GM12878 (cell line): ENCODE results near the gene TRIM47. TPM values are rescaled to one million over a fixed set of nuclear protein-coding genes. Genes with fewer than 3 reads are reported as not detected.

Source experiments
- ATAC-seq: fragments of 200-7000 bp; cut with Tn5 transposase; 3 replicates; pipeline ENCODE4 v1.9.1; 2020; ENCODE audit warnings: mild to moderate bottlenecking, moderate library complexity
- BruUV-seq: library from RNA; stranded (reverse); fragments of 400-500 nt; replicated peaks from 2 replicates; lab custom pipeline; 2021; lab: Mats Ljungman, UMichigan
- CTCF ChIA-PET: fragments of 300-600 bp; sonication (Branson Sonifier 250); formaldehyde crosslinking; extraction: SDS; loops from one replicate; lab custom pipeline; 2021; ENCODE audit warnings: inconsistent platforms; lab: Yijun Ruan, JAX
- POLR2A ChIA-PET: fragments of 350-600 bp; formaldehyde crosslinking; extraction: SDS; loops from one replicate; lab custom pipeline; 2021; ENCODE audit warnings: inconsistent platforms; lab: Charles Lee
- RAD21 ChIA-PET: fragments of 300-600 bp; sonication (Branson Sonifier 250); formaldehyde crosslinking; loops from one replicate; lab custom pipeline; 2023; ENCODE audit warnings: antibody characterized with exemption; ENCODE audit not compliant: unreplicated experiment; lab: Charles Lee
- SMC1A ChIA-PET: fragments of 300-600 bp; sonication (Branson Sonifier 250); formaldehyde crosslinking; loops from one replicate; lab custom pipeline; 2023; ENCODE audit not compliant: unreplicated experiment, uncharacterized antibody; lab: Charles Lee
- DNase-seq: peaks from one replicate; pipeline ENCODE4 v3.0.0-alpha.2; 2011; ENCODE audit warnings: low read depth, low spot score
- FAIRE-seq: peaks from 3 replicates; lab custom pipeline; 2011; peaks lifted over from hg19 to GRCh38; lab: Jason Lieb, UNC
- H2AFZ ChIP-seq: 2 replicates; pipeline ENCODE4 v1.6.0; 2011; ENCODE audit warnings: low read depth, low read length, control low read depth; ENCODE audit not compliant: control insufficient read depth
- H3K27ac ChIP-seq: 2 replicates; pipeline ENCODE4 v1.5.1; 2011; ENCODE audit warnings: control low read depth; ENCODE audit not compliant: control insufficient read depth, insufficient read depth
- H3K27me3 ChIP-seq, 2 experiments: replicated peaks in 1 of 2; 2 replicates each; pipeline versions ENCODE4 v1.6.0 to v1.6.1; 2011; ENCODE audit warnings: low read length in 1 of 2; ENCODE audit not compliant: control insufficient read depth in 2 of 2, insufficient read depth in 2 of 2
- H3K36me3 ChIP-seq, 2 experiments: 2 replicates each; pipeline ENCODE4 v1.5.1; 2011; ENCODE audit warnings: low read length in 1 of 2; ENCODE audit not compliant: control insufficient read depth in 2 of 2, insufficient read depth in 2 of 2
- H3K4me1 ChIP-seq: 2 replicates; pipeline ENCODE4 v1.6.1; 2011; ENCODE audit warnings: mild to moderate bottlenecking, low read length, moderate library complexity, mixed read lengths; ENCODE audit not compliant: control insufficient read depth, insufficient read depth
- H3K4me2 ChIP-seq: 2 replicates; pipeline ENCODE4 v1.6.0; 2011; ENCODE audit warnings: control low read depth; ENCODE audit not compliant: control insufficient read depth, insufficient read depth
- H3K4me3 ChIP-seq: fragments of 200-600 bp; sonication (generic); 2 replicates; pipeline ENCODE4 v1.5.1; 2016
- H3K79me2 ChIP-seq: 2 replicates; pipeline ENCODE4 v1.6.0; 2011; ENCODE audit warnings: low read length; ENCODE audit not compliant: control insufficient read depth, insufficient read depth
- H3K9ac ChIP-seq: 2 replicates; pipeline ENCODE4 v1.8.0; 2011; ENCODE audit warnings: low read length, control low read depth, mixed read lengths; ENCODE audit not compliant: control insufficient read depth, insufficient read depth
- H3K9me3 ChIP-seq: replicated peaks from 3 replicates; pipeline ENCODE4 v1.5.1; 2011; ENCODE audit warnings: mild to moderate bottlenecking, low read length; ENCODE audit not compliant: control insufficient read depth, insufficient read depth
- H4K20me1 ChIP-seq: 2 replicates; pipeline ENCODE4 v1.6.0; 2011; ENCODE audit not compliant: control insufficient read depth, insufficient read depth
- MTA2 ChIP-seq: fragments of 450-650 bp; IDR thresholded peaks from 2 replicates; pipeline ENCODE4 v1.6.1; 2016; ENCODE audit warnings: low read depth, mild to moderate bottlenecking, moderate library complexity
- NRF1 ChIP-seq: conservative IDR thresholded peaks from 2 replicates; pipeline ENCODE4 v1.6.1; 2011; ENCODE audit warnings: mild to moderate bottlenecking, low read depth, low read length, improper control_type of control experiment
- SIX5 ChIP-seq: IDR thresholded peaks from 2 replicates; pipeline ENCODE4 v1.6.1; 2011; ENCODE audit warnings: mild to moderate bottlenecking, low read depth, low read length, moderate library complexity; ENCODE audit not compliant: severe bottlenecking
- SMAD1 ChIP-seq: fragments of 450-650 bp; IDR thresholded peaks from 2 replicates; pipeline ENCODE4 v1.6.1; 2018; ENCODE audit warnings: mild to moderate bottlenecking, low read depth; ENCODE audit not compliant: partially characterized antibody
- SMC3 ChIP-seq: IDR thresholded peaks from 2 replicates; pipeline ENCODE4 v1.6.1; 2011; ENCODE audit warnings: low read length, improper control_type of control experiment, borderline replicate concordance
- TARDBP ChIP-seq: IDR thresholded peaks from 2 replicates; pipeline ENCODE4 v1.6.1; 2016; ENCODE audit warnings: borderline replicate concordance
- ZBED1 ChIP-seq: IDR thresholded peaks from 2 replicates; pipeline ENCODE4 v1.6.1; 2016; ENCODE audit warnings: borderline replicate concordance
- WGBS: methylation state at CpG from one replicate; pipeline ENCODE4 v1.1.6; 2016; ENCODE audit warnings: low lambda C conversion rate; ENCODE audit not compliant: insufficient replicate concordance, insufficient coverage; ENCODE audit errors: missing lambda C conversion rate; 5-methylcytosine and 5-hydroxymethylcytosine counted together
- in situ Hi-C: fragments of 300-500 bp; cut with MboI; formaldehyde crosslinking; loops from 9 replicates; pipeline ENCODE4 v1.14.3; 2018; ENCODE audit warnings: mixed read lengths
- intact Hi-C: fragments of 100-400 bp; cut with micrococcal nuclease; formaldehyde crosslinking; loops from one replicate; pipeline ENCODE4 v1.14.2; 2022; ENCODE audit not compliant: unreplicated experiment
- polyA plus RNA-seq, 11 experiments: library from polyadenylated mRNA; depleted of rRNA in 4 of 11; unstranded in 6 of 11; stranded (reverse) in 5 of 11; fragments of >200 nt; fragmentation: Nextera tagmentation in 4 of 11; fragmentation: Illumina TruSeq in 1 of 11; extraction: Ambion mirVana in 4 of 11; extraction: Trizol in 1 of 11; gene quantifications; 1 replicate in 1 of 11; 2 replicates in 10 of 11; pipeline versions ENCODE4 v1.2.1 to v1.2.3, GENCODE V29; 2011 to 2016; ENCODE audit warnings: inconsistent platforms in 2 of 11, missing spikeins in 2 of 11, low read depth in 1 of 11
- total RNA-seq, 4 experiments: library from RNA; depleted of rRNA in 3 of 4; stranded (reverse); fragments of >200 nt in 3 of 4; fragmentation: Illumina TruSeq in 1 of 4; extraction: Trizol in 1 of 4; gene quantifications; 2 replicates each; pipeline versions ENCODE4 v1.2.1 to v1.2.3, GENCODE V29; 2013 to 2021
- TF ChIP-seq, protein P1 (sequence below): fragments of 450-650 bp; IDR thresholded peaks from 2 replicates; pipeline ENCODE4 v1.6.1; 2018; ENCODE audit warnings: borderline replicate concordance, mild to moderate bottlenecking; ENCODE audit not compliant: partially characterized antibody
- TF ChIP-seq, protein P2 (sequence below): fragments of 450-650 bp; formaldehyde crosslinking; IDR thresholded peaks from 2 replicates; pipeline ENCODE4 v1.4.0; 2020; ENCODE audit warnings: mild to moderate bottlenecking, moderate library complexity
- TF ChIP-seq, protein P3 (sequence below): IDR thresholded peaks from 2 replicates; pipeline ENCODE4 v1.6.1; 2012; ENCODE audit warnings: low read depth, low read length, improper control_type of control experiment

Gene TRIM47
- total and polyA plus RNA-seq, 10 of the 15 experiments (the other 5 are each of a cell fraction or from before 2014, with no cell fraction given): 0.35 to 9.7 (median 5.3) TPM

DNA sequence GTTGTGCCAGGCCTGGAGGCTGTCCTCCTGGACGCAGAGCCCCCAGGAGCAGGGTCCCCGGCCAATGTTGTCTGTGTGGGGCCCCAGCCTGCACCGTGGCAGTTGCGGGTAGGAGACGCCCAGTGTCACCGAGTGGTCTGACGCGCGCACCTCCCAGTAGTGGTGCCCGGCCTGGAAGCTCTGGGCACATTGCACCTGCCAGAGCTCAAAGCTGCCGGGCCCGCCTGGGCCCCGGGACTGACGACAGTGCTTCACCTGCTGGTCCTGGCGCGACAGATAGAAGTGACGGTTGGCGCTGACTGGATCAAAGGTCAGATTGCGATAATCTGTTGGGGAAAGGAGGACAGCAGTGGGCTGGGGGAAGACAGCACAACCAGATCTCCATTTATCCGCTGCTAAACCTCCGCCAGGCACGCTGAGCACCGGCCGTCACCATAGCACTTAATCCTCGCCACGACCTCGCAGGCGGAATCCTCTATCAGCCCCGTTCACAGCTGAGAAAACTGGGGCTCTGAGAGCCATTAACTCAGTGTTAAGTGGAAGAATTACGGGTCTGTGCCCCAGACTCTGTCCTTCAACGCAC lies 12.7 kb upstream of the TRIM47 start:
- ChIA-PET POLR2A (no interaction called here), CTCF (interaction anchor here (1.1 to 2.2 kb wide), 2 partner anchors 11 to 30 kb away, joined by 3 to 4 read pairs; no protein-coding TSS in a partner anchor), RAD21 (no interaction called here), SMC1A (interaction anchor here (1.4 kb wide), 1 partner anchor 42 kb away, joined by 3 read pairs; no protein-coding TSS in a partner anchor)
- no peak for DNase-seq
- 97% methylated on average over 31 of the region's 31 CpGs for WGBS
- no peak overlapping the region for H3K27ac ChIP-seq
- no peaks in the 10 kb centered on the region for H3K9me3 ChIP-seq
- H4K20me1 ChIP-seq: no peaks in the 10 kb centered on the region
- H3K27me3 ChIP-seq: no peaks in the 10 kb centered on the region
- in situ Hi-C loops: no loop called here
- TF ChIP-seq, protein P1, sequence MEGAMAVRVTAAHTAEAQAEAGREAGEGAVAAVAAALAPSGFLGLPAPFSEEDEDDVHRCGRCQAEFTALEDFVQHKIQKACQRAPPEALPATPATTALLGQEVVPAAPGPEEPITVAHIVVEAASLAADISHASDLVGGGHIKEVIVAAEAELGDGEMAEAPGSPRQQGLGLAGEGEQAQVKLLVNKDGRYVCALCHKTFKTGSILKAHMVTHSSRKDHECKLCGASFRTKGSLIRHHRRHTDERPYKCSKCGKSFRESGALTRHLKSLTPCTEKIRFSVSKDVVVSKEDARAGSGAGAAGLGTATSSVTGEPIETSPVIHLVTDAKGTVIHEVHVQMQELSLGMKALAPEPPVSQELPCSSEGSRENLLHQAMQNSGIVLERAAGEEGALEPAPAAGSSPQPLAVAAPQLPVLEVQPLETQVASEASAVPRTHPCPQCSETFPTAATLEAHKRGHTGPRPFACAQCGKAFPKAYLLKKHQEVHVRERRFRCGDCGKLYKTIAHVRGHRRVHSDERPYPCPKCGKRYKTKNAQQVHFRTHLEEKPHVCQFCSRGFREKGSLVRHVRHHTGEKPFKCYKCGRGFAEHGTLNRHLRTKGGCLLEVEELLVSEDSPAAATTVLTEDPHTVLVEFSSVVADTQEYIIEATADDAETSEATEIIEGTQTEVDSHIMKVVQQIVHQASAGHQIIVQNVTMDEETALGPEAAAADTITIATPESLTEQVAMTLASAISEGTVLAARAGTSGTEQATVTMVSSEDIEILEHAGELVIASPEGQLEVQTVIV: no peak
- TF ChIP-seq, protein P2, sequence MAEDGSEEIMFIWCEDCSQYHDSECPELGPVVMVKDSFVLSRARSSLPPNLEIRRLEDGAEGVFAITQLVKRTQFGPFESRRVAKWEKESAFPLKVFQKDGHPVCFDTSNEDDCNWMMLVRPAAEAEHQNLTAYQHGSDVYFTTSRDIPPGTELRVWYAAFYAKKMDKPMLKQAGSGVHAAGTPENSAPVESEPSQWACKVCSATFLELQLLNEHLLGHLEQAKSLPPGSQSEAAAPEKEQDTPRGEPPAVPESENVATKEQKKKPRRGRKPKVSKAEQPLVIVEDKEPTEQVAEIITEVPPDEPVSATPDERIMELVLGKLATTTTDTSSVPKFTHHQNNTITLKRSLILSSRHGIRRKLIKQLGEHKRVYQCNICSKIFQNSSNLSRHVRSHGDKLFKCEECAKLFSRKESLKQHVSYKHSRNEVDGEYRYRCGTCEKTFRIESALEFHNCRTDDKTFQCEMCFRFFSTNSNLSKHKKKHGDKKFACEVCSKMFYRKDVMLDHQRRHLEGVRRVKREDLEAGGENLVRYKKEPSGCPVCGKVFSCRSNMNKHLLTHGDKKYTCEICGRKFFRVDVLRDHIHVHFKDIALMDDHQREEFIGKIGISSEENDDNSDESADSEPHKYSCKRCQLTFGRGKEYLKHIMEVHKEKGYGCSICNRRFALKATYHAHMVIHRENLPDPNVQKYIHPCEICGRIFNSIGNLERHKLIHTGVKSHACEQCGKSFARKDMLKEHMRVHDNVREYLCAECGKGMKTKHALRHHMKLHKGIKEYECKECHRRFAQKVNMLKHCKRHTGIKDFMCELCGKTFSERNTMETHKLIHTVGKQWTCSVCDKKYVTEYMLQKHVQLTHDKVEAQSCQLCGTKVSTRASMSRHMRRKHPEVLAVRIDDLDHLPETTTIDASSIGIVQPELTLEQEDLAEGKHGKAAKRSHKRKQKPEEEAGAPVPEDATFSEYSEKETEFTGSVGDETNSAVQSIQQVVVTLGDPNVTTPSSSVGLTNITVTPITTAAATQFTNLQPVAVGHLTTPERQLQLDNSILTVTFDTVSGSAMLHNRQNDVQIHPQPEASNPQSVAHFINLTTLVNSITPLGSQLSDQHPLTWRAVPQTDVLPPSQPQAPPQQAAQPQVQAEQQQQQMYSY (CRISPR knock-in tag): no peak
- TF ChIP-seq SIX5 (no peak), TARDBP (no peak), MTA2 (no peak), SMC3 (no peak), ZBED1 (no peak), SMAD1 (no peak), NRF1 (no peak)
- TF ChIP-seq, protein P3, sequence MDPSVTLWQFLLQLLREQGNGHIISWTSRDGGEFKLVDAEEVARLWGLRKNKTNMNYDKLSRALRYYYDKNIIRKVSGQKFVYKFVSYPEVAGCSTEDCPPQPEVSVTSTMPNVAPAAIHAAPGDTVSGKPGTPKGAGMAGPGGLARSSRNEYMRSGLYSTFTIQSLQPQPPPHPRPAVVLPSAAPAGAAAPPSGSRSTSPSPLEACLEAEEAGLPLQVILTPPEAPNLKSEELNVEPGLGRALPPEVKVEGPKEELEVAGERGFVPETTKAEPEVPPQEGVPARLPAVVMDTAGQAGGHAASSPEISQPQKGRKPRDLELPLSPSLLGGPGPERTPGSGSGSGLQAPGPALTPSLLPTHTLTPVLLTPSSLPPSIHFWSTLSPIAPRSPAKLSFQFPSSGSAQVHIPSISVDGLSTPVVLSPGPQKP: no peak
- no peak overlapping the region for H2AFZ ChIP-seq
- H3K36me3 ChIP-seq: peaks cover 0 to 4% of the 10 kb centered on the region in 2 experiments; a peak in 3 of 4 replicates
- H3K4me1 ChIP-seq: peaks cover 6% of the 10 kb centered on the region
- ATAC-seq: no peak
- H3K79me2 ChIP-seq: peaks cover 13% of the 10 kb centered on the region
- H3K9ac ChIP-seq: no peak overlapping the region
- intact Hi-C loops: no loop called here
- BruUV-seq: no TSS peak
- no peak overlapping the region for H3K4me3 ChIP-seq
- FAIRE-seq: no peak
- H3K4me2 ChIP-seq: no peak overlapping the region
